ENCODE measurements around the gene KLRC4.
A peak's percentile ranks its signal among the peaks of the same experiment; 100 is the strongest.
"Not testable (repeated sequence)": the region's sequence is repeated elsewhere in the genome, so short reads cannot be mapped to it uniquely, and the experiment has no call there.

KLRC4 gene

GRCh38 chr12:10409392-10409791 lies at the start of gene KLRC4:
TSS of gene KLRC4 (minus strand) at chr12:10409757. CDS start at chr12:10409575, 182 bp downstream.
- DNase-seq (ENCODE audit: low spot score) = peak; percentile 18

GRCh38 chr12:10457760-10458159 lies 48.2 kb upstream of the KLRC4 start:
- DNase-seq (ENCODE audit: low spot score) = no peak

- DNase-seq (ENCODE audit: low spot score) = no peak
These were observed 47.3 kb upstream of the KLRC4 start for GRCh38 chr12:10456856-10457255.

- no peak for DNase-seq (ENCODE audit: low spot score)
These were observed 46.2 kb upstream of the KLRC4 start for GRCh38 chr12:10455766-10456165.

GRCh38 chr12:10454531-10454930 lies 45.0 kb upstream of the KLRC4 start:
- no peak for DNase-seq (ENCODE audit: low spot score)

- no peak for DNase-seq (ENCODE audit: low spot score)
These were observed 43.6 kb upstream of the KLRC4 start, which contains the start of gene KLRC1 for GRCh38 chr12:10453156-10453555. TSS of gene KLRC1 (minus strand) at chr12:10453377. CDS start at chr12:10451156, 2,221 bp downstream.

- DNase-seq (ENCODE audit: low spot score) = no peak
These were observed 38.7 kb upstream of the KLRC4 start for GRCh38 chr12:10448236-10448635.

GRCh38 chr12:10446052-10446451 lies 36.5 kb upstream of the KLRC4 start:
- DNase-seq (ENCODE audit: low spot score) = not testable (repeated sequence)

GRCh38 chr12:10441144-10441543 lies 31.6 kb upstream of the KLRC4 start:
- not testable (repeated sequence) for DNase-seq (ENCODE audit: low spot score)

- not testable (repeated sequence) for DNase-seq (ENCODE audit: low spot score)
These were observed 30.2 kb upstream of the KLRC4 start for GRCh38 chr12:10439608-10440274.

- DNase-seq (ENCODE audit: low spot score) = not testable (repeated sequence)
These were observed 28.0 kb upstream of the KLRC4 start for GRCh38 chr12:10437601-10438000.

- peak; percentile 38 for DNase-seq (ENCODE audit: low spot score)
These were observed 26.3 kb upstream of the KLRC4 start, which contains the start of gene KLRC2 for GRCh38 chr12:10435816-10436215. TSS of gene KLRC2 (minus strand) at chr12:10436010. CDS start at chr12:10435986, 24 bp downstream.

GRCh38 chr12:10430623-10431022 lies 21.1 kb upstream of the KLRC4 start:
- DNase-seq (ENCODE audit: low spot score) = not testable (repeated sequence)

- DNase-seq (ENCODE audit: low spot score) = not testable (repeated sequence)
These were observed 16.4 kb upstream of the KLRC4 start for GRCh38 chr12:10425938-10426337.

- DNase-seq (ENCODE audit: low spot score) = not testable (repeated sequence)
These were observed 14.8 kb upstream of the KLRC4 start for GRCh38 chr12:10424260-10424899.

GRCh38 chr12:10422159-10422558 lies 12.6 kb upstream of the KLRC4 start:
- DNase-seq (ENCODE audit: low spot score) = not testable (repeated sequence)

GRCh38 chr12:10420334-10420733 lies 10.8 kb upstream of the KLRC4 start, which contains the start of gene KLRC3:
TSS of gene KLRC3 (minus strand) at chr12:10420595. CDS start at chr12:10420550, 45 bp downstream.
- not testable (repeated sequence) for DNase-seq (ENCODE audit: low spot score)

GRCh38 chr12:10408842-10409241 lies 715 bp downstream of the KLRC4 start:
- no peak for DNase-seq (ENCODE audit: low spot score)

- DNase-seq (ENCODE audit: low spot score) = no peak
These were observed 2.8 kb downstream of the KLRC4 start for GRCh38 chr12:10406725-10407124.

- DNase-seq (ENCODE audit: low spot score) = no peak
These were observed 4.3 kb downstream of the KLRC4 start for GRCh38 chr12:10405294-10405693.

- no peak for DNase-seq (ENCODE audit: low spot score)
These were observed 4.8 kb downstream of the KLRC4 start for GRCh38 chr12:10404798-10405197.

GRCh38 chr12:10400829-10401228 lies 8.7 kb downstream of the KLRC4 start:
- DNase-seq (ENCODE audit: low spot score) = no peak

- no peak for DNase-seq (ENCODE audit: low spot score)
These were observed 11.4 kb downstream of the KLRC4 start for GRCh38 chr12:10398168-10398567.
